ENCODE data around the gene ABR.

ABR gene

GRCh38 chr17:1022278-1023024, 157.3 kb downstream of the ABR start:
- no peak for DNase-seq

- DNase-seq, result no peak
Measured at GRCh38 chr17:1021147-1021546, 158.6 kb downstream of the ABR start.

GRCh38 chr17:1019451-1019850, 160.3 kb downstream of the ABR start:
- DNase-seq, result no peak

- DNase-seq, result no peak
Measured at GRCh38 chr17:1018547-1018946, 161.2 kb downstream of the ABR start.

- no peak for DNase-seq
Measured at GRCh38 chr17:1013729-1014090, 166.1 kb downstream of the ABR start.

- DNase-seq, result no peak
Measured at GRCh38 chr17:1012823-1013728, 166.7 kb downstream of the ABR start.

- no peak for DNase-seq
Measured at GRCh38 chr17:1011760-1012735, 167.7 kb downstream of the ABR start.

GRCh38 chr17:1011138-1011537, 168.6 kb downstream of the ABR start:
- no peak for DNase-seq

GRCh38 chr17:1010586-1010985, 169.2 kb downstream of the ABR start:
- DNase-seq, result no peak

- DNase-seq, result no peak
Measured at GRCh38 chr17:1010086-1010450, 169.7 kb downstream of the ABR start.

GRCh38 chr17:1009229-1010085, 170.3 kb downstream of the ABR start:
- DNase-seq, result no peak

- no peak for DNase-seq
Measured at GRCh38 chr17:1008008-1008761, 171.6 kb downstream of the ABR start.

GRCh38 chr17:1007310-1008007, 172.3 kb downstream of the ABR start:
- no peak for DNase-seq

GRCh38 chr17:1006054-1006453, 173.7 kb downstream of the ABR start:
- no peak for DNase-seq

- no peak for DNase-seq
Measured at GRCh38 chr17:1005361-1005946, 174.3 kb downstream of the ABR start.

GRCh38 chr17:1004769-1005295, 174.9 kb downstream of the ABR start:
- no peak for DNase-seq

GRCh38 chr17:1003972-1004768, 175.6 kb downstream of the ABR start:
- DNase-seq, result no peak

GRCh38 chr17:1003633-1003971, 176.2 kb downstream of the ABR start:
- DNase-seq, result no peak
